ENCODE results near the gene FNDC3A.

DNA sequence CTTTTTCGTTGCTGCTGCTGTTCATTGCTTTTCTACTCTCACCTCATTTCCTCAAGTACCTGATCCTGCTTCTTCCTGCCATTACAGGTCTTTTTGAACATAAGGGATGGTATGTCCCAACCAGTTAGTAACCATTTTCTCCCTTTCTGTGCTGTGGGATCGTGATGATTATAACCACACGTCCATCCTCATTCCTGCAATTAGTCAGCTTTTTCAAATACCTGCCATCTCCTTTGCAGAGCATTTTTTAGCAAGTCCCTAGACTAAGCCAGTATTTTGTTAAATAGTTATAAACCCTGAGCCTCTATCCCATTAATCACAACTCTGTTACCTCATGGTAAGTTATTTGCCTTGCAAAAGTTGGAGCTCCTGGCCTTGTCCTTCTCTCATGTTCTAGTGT, 109.2 kb downstream of the FNDC3A start:
- TF ChIP-seq SUZ12 (IDR thresholded peaks at IDR 0.05; ENCODE audit: extremely low read depth, insufficient read depth, insufficient read length) (no peak), YY1 (IDR thresholded peaks at IDR 0.05; ENCODE audit: insufficient read depth, insufficient read length) (no peak), ZNF274 (IDR thresholded peaks at IDR 0.05; ENCODE audit: low read depth, low read length) (no peak)

All from NT2/D1 (cell line).